OCI-LY7 (cell line): ENCODE data around the gene KLHDC8A.

Source experiments
- CTCF ChIP-seq: fragments of 200-600 bp; sonication (generic); conservative IDR thresholded peaks from 2 replicates; pipeline ENCODE4 v1.5.1; 2014; ENCODE audit warnings: mild to moderate bottlenecking, antibody characterized with exemption, low read length, moderate library complexity, mixed read lengths
- EZH2phosphoT487 ChIP-seq: fragments of 200-600 bp; sonication (generic); IDR thresholded peaks from 2 replicates; pipeline ENCODE4 v1.6.1; 2018; ENCODE audit warnings: low read depth, borderline replicate concordance, mild to moderate bottlenecking, mixed run types, antibody characterized with exemption, low read length, moderate library complexity, mixed read lengths

GRCh38 chr1:205319081-205320018 lies 37.4 kb downstream of the KLHDC8A start:
- TF ChIP-seq CTCF (no peak), EZH2phosphoT487 (no peak)
